ENCODE results near the gene BARX2. TPM values are rescaled to one million over a fixed set of nuclear protein-coding genes. Genes with fewer than 3 reads are reported as not detected.

BARX2 gene
- polyA plus RNA-seq, 3 donors from 2014 or later, result not detected

GRCh38 chr11:129380413-129380812 is 4.8 kb downstream of the BARX2 start:
- Mint-ChIP-seq H3K27me3 (ENCODE audit: low read depth in 3 of 3) (peaks cover 10 to 18% (median 10%) of the 10 kb centered on the region in 3 donors), H3K27ac (no peak overlapping the region), H3K36me3 (no peaks in the 10 kb centered on the region), H3K4me1 (no peaks in the 10 kb centered on the region), H3K9me3 (peaks cover 0 to 6% (median 0%) of the 10 kb centered on the region in 6 donors), H3K4me3 (no peak overlapping the region)
- no peak for DNase-seq

DNA sequence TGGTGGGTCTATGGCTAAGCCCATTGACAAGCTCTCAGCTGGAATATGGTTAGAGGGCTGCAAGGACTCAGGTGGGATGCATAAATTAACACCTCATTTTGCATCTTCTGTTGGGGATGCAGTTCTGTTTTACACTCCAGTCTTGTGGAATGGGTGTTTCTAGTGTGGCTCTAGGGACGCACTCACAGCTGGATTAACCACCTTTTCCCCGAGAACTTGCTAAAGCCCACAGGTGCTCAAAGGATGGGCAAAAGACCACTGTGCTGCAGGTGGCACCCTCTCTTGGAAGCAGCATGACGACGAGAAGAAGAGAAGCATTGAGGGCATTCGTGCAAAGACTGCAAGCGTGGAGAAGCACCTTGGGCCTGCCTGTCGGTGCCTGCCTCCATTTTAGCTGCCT is 6.9 kb downstream of the BARX2 start:
- DNase-seq, result no peak
- Mint-ChIP-seq H3K4me1 (no peaks in the 10 kb centered on the region), H3K27me3 (ENCODE audit: low read depth in 3 of 3) (peaks cover 4 to 10% (median 9%) of the 10 kb centered on the region in 3 donors), H3K9me3 (peaks cover 0 to 6% (median 0%) of the 10 kb centered on the region in 6 donors), H3K4me3 (no peak overlapping the region), H3K36me3 (no peaks in the 10 kb centered on the region), H3K27ac (no peak overlapping the region)

- Mint-ChIP-seq H3K36me3 (no peaks in the 10 kb centered on the region), H3K4me3 (no peak overlapping the region), H3K4me1 (no peaks in the 10 kb centered on the region), H3K27me3 (ENCODE audit: low read depth in 3 of 3) (peaks cover 4 to 10% (median 4%) of the 10 kb centered on the region in 3 donors), H3K27ac (no peak overlapping the region), H3K9me3 (peaks cover 0 to 6% (median 0%) of the 10 kb centered on the region in 6 donors)
- DNase-seq, result no peak
Observed at GRCh38 chr11:129383060-129383459, 7.4 kb downstream of the BARX2 start.

DNA sequence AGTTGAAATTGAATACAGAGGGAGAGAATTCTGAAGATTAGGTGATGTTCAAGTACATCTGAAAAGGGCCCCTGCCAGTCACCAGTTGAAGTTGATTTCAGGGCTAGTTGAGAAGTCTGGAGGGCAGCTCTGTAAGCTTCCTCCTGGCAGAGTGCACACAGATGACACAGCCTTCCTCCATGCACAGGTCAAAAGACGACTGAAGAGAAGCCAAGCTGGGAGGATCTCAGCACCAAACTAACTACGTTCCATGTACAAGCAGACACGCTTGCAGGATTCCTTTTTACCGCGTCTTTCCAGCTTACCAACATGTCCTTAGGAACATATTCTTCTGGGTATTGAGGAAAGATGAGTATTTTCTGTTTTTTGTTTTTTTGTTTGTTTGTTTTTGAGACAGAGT is 7.9 kb downstream of the BARX2 start:
- Mint-ChIP-seq H3K27ac (peak overlapping the region in 1 of 6 donors; percentile 52), H3K27me3 (ENCODE audit: low read depth in 3 of 3) (peaks cover 4 to 10% (median 4%) of the 10 kb centered on the region in 3 donors), H3K36me3 (no peaks in the 10 kb centered on the region), H3K4me3 (no peak overlapping the region), H3K4me1 (no peaks in the 10 kb centered on the region), H3K9me3 (peaks cover 0 to 6% (median 0%) of the 10 kb centered on the region in 6 donors)
- no peak for DNase-seq

DNA sequence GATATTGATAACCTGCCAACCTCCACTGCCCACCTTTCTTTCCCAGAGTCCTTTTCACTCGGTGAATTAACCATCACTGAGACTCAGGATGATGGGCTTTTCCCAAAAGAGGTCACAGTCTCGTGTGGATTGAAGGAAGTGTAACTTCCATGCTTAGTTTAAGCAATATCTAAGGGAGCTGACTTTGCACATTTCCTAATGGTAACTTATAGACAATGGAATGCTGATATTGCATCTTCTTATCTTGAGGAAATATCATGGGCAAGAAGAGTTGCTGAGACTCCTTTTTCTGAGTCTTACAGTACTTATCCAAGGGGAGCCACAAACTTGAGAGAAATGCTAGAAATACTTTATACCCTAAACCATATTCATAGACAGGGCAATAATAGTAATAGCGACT is 8.8 kb downstream of the BARX2 start:
- no peak overlapping the region for H3K27ac Mint-ChIP-seq
- no peaks in the 10 kb centered on the region for H3K36me3 Mint-ChIP-seq
- H3K4me3 Mint-ChIP-seq, result no peak overlapping the region
- no peaks in the 10 kb centered on the region for H3K4me1 Mint-ChIP-seq
- no peak for DNase-seq
- H3K9me3 Mint-ChIP-seq, result peaks cover 0 to 6% (median 0%) of the 10 kb centered on the region in 6 donors
- peaks cover 4 to 10% (median 4%) of the 10 kb centered on the region in 3 donors for H3K27me3 Mint-ChIP-seq (ENCODE audit: low read depth in 3 of 3)

DNA sequence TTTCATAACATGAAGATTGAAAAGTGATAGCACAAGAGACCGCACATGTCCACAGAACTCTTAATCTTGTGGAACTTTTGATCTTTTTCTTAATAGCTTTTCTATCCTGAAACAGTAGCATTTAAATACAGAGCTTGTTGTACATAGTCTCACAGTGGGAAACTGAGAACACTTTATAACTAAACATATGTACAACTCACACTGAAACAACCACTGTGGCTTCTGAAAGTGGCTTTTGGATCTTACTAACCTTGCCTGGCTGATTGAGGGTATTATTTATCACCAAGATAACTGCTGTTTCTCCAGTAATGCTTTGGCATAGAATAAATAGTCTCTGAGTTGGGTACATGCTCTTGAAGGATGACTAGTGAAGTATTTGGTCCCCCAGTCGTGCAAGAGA is 10.2 kb downstream of the BARX2 start:
- DNase-seq, result no peak
- peaks cover 4 to 7% (median 6%) of the 10 kb centered on the region in 3 donors for H3K27me3 Mint-ChIP-seq (ENCODE audit: low read depth in 3 of 3)
- H3K36me3 Mint-ChIP-seq, result no peaks in the 10 kb centered on the region
- H3K27ac Mint-ChIP-seq, result no peak overlapping the region
- no peak overlapping the region for H3K4me3 Mint-ChIP-seq
- H3K9me3 Mint-ChIP-seq, result peaks cover 0 to 4% (median 0%) of the 10 kb centered on the region in 6 donors
- no peaks in the 10 kb centered on the region for H3K4me1 Mint-ChIP-seq

DNA sequence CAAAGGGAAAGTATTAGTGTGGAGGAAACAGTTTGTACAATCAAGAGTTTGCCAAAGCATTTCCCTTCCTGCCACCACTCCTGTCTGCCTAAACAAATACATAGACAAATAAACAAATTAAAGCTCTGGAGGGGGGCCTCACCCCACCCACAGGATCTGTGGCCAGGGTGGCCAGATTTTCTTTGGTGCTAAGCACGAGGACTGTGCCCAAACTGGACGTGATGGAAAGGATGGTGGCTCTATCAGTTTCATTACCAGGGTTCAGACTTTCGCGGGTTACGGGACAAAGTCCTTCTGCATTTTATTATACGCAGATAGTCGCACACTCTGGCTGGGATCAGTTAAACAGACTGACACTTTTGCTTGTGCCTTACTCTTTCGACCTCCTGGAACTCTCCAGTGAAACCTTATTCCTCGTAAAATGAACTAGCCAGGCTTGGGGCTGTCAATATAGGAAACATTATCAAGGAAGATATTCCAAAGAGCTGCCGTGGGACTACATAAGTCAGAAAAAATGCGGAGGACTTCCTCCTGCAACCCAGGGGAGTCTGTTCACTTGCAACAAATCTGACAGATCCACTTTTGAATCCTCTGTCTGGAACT is 11.2 kb downstream of the BARX2 start:
- no peak overlapping the region for H3K4me3 Mint-ChIP-seq
- no peaks in the 10 kb centered on the region for H3K4me1 Mint-ChIP-seq
- H3K27me3 Mint-ChIP-seq (ENCODE audit: low read depth in 3 of 3), result peaks cover 3 to 6% (median 6%) of the 10 kb centered on the region in 3 donors
- H3K27ac Mint-ChIP-seq, result no peak overlapping the region
- no peak for DNase-seq
- H3K9me3 Mint-ChIP-seq, result peaks cover 0 to 4% (median 0%) of the 10 kb centered on the region in 6 donors
- no peaks in the 10 kb centered on the region for H3K36me3 Mint-ChIP-seq

DNA sequence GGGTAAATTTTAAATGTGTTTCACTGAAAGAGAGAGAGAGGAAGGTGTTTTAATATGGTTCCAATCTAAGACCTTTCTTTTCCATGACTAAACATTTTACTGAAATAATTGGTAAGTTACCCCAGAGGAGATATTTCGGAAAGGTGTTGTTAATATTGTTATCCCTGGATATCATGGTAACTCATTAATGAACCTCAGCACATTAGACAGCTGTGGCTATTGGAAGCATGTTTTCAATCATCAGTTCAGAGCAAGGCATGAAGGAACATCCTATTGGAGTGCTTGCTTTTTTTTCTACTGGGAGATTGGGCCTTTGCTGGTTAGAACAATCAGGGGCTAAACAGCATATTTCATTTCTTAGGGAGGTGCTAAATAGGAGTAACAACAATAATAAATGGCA is 11.8 kb downstream of the BARX2 start:
- H3K27ac Mint-ChIP-seq, result no peak overlapping the region
- no peak for DNase-seq
- H3K27me3 Mint-ChIP-seq (ENCODE audit: low read depth in 3 of 3), result peaks cover 3 to 6% (median 6%) of the 10 kb centered on the region in 3 donors
- H3K9me3 Mint-ChIP-seq, result peaks cover 0 to 4% (median 0%) of the 10 kb centered on the region in 6 donors
- no peaks in the 10 kb centered on the region for H3K4me1 Mint-ChIP-seq
- H3K4me3 Mint-ChIP-seq, result no peak overlapping the region
- H3K36me3 Mint-ChIP-seq, result no peaks in the 10 kb centered on the region

GRCh38 chr11:129388824-129389223 is 13.2 kb downstream of the BARX2 start:
- H3K4me3 Mint-ChIP-seq, result no peak overlapping the region
- H3K27ac Mint-ChIP-seq, result no peak overlapping the region
- no peaks in the 10 kb centered on the region for H3K36me3 Mint-ChIP-seq
- peaks cover 0 to 4% (median 0%) of the 10 kb centered on the region in 6 donors for H3K9me3 Mint-ChIP-seq
- H3K4me1 Mint-ChIP-seq, result no peaks in the 10 kb centered on the region
- H3K27me3 Mint-ChIP-seq (ENCODE audit: low read depth in 3 of 3), result peaks cover 3 to 6% (median 4%) of the 10 kb centered on the region in 3 donors
- no peak for DNase-seq

GRCh38 chr11:129390303-129390821 is 14.7 kb downstream of the BARX2 start:
- Mint-ChIP-seq H3K36me3 (no peaks in the 10 kb centered on the region), H3K4me1 (no peaks in the 10 kb centered on the region), H3K4me3 (no peak overlapping the region), H3K9me3 (peaks cover 0 to 1% (median 0%) of the 10 kb centered on the region in 6 donors), H3K27ac (no peak overlapping the region), H3K27me3 (ENCODE audit: low read depth in 3 of 3) (peaks cover 0 to 6% (median 3%) of the 10 kb centered on the region in 3 donors)
- DNase-seq, result no peak

GRCh38 chr11:129391360-129391759 is 15.7 kb downstream of the BARX2 start:
- Mint-ChIP-seq H3K27ac (no peak overlapping the region), H3K27me3 (ENCODE audit: low read depth in 3 of 3) (peaks cover 2 to 10% (median 6%) of the 10 kb centered on the region in 3 donors)

GRCh38 chr11:129391821-129392220 is 16.2 kb downstream of the BARX2 start:
- no peak for DNase-seq
- Mint-ChIP-seq H3K4me3 (no peak overlapping the region), H3K4me1 (no peaks in the 10 kb centered on the region), H3K27me3 (ENCODE audit: low read depth in 3 of 3) (peaks cover 3 to 10% (median 6%) of the 10 kb centered on the region in 3 donors), H3K9me3 (peaks cover 0 to 1% (median 0%) of the 10 kb centered on the region in 6 donors), H3K27ac (no peak overlapping the region), H3K36me3 (no peaks in the 10 kb centered on the region)

More at GRCh38 chr11:129391360-129391759, 15.7 kb downstream of the BARX2 start:
- H3K9me3 Mint-ChIP-seq, result peaks cover 0 to 1% (median 0%) of the 10 kb centered on the region in 6 donors
- no peaks in the 10 kb centered on the region for H3K4me1 Mint-ChIP-seq
- no peak for DNase-seq
- no peaks in the 10 kb centered on the region for H3K36me3 Mint-ChIP-seq
- H3K4me3 Mint-ChIP-seq, result no peak overlapping the region

DNA sequence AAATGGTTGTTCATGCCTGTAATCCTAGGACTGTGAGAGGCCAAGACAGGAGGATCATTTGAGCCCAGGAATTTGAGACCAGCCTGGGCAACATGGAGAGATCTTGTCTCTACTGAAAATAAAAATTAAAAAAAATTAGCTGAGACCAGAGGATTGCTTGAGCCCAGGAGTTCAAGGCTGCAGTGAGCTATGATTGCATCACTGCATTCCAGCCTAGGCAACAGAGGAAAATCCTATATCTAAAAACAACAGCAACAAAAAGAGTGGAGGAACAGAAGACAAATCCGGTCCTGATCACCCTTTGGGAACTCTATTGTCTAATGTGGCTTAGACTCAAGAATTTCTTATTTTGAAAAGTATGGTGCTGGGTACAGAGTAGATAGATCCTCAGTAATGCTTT is 17.3 kb downstream of the BARX2 start:
- Mint-ChIP-seq H3K9me3 (peaks cover 0 to 1% (median 0%) of the 10 kb centered on the region in 6 donors), H3K4me3 (no peak overlapping the region), H3K27me3 (ENCODE audit: low read depth in 3 of 3) (peaks cover 3 to 10% (median 6%) of the 10 kb centered on the region in 3 donors), H3K27ac (no peak overlapping the region), H3K4me1 (no peaks in the 10 kb centered on the region), H3K36me3 (no peaks in the 10 kb centered on the region)
- DNase-seq, result no peak

DNA sequence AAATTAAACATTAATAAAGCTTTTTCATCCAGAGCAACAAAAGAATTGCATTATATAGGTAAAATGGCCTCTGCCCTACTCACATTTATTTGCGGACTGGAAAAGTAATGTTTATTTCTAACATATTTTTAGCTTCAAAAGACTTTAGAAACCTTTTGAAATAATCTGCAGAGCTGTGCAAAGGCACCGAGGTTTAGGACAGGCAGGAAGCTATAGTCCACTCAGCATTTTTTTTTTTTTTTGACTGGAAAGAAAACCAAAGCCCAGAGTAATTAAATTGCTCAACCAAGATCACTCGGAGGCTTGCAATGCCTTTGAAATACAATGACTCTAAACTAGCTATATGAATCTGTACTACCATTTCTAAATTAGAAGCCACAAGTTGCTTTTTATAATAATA is 19.1 kb downstream of the BARX2 start:
- Mint-ChIP-seq H3K9me3 (peaks cover 0 to 1% (median 0%) of the 10 kb centered on the region in 6 donors), H3K36me3 (peaks cover 0 to 3% (median 0%) of the 10 kb centered on the region in 3 donors), H3K27me3 (ENCODE audit: low read depth in 3 of 3) (peaks cover 3 to 10% (median 6%) of the 10 kb centered on the region in 3 donors), H3K4me3 (no peak overlapping the region), H3K27ac (no peak overlapping the region), H3K4me1 (no peaks in the 10 kb centered on the region)
- DNase-seq, result no peak
